Stimulated activated naive B cell treated with anti-CD40 and anti-IgM and Interleukin-4, amounts not matched to agents 10 μg/mL and 1 μg/mL and 100 μg/mL, for 72 hours (primary cell): ENCODE data around the gene SAA1.

Experiments used
- ATAC-seq, 2 donors: fragments of 150-1000 bp; cut with Tn5 transposase; replicated peaks; 2 replicates each; pipeline ENCODE4 v1.10.0; 2021; ENCODE audit warnings: moderate library complexity in 1 of 2
- DNase-seq: peaks from one replicate; pipeline ENCODE4 v3.0.0; 2021
- H3K27ac Mint-ChIP-seq: one replicate; pipeline ENCODE4 v1.8.0; 2022; ENCODE audit warnings: mild to moderate bottlenecking, mixed read lengths
- H3K27me3 Mint-ChIP-seq, 2 donors: one replicate each; pipeline ENCODE4 v1.8.0; 2022; ENCODE audit warnings: mixed read lengths in 2 of 2
- H3K36me3 Mint-ChIP-seq, 2 donors: one replicate each; pipeline ENCODE4 v1.8.0; 2022; ENCODE audit warnings: mixed read lengths in 2 of 2, mild to moderate bottlenecking in 1 of 2
- H3K4me1 Mint-ChIP-seq, 2 donors: one replicate each; pipeline ENCODE4 v1.8.0; 2022; ENCODE audit warnings: mixed read lengths in 2 of 2, mild to moderate bottlenecking in 1 of 2
- H3K4me3 Mint-ChIP-seq, 2 donors: one replicate each; pipeline ENCODE4 v1.8.0; 2022; ENCODE audit warnings: mild to moderate bottlenecking in 2 of 2, mixed read lengths in 2 of 2, moderate library complexity in 1 of 2
- H3K9me3 Mint-ChIP-seq, 2 donors: one replicate each; pipeline ENCODE4 v1.8.0; 2022; ENCODE audit warnings: mixed read lengths in 2 of 2, mild to moderate bottlenecking in 1 of 2

SAA1 gene

DNA sequence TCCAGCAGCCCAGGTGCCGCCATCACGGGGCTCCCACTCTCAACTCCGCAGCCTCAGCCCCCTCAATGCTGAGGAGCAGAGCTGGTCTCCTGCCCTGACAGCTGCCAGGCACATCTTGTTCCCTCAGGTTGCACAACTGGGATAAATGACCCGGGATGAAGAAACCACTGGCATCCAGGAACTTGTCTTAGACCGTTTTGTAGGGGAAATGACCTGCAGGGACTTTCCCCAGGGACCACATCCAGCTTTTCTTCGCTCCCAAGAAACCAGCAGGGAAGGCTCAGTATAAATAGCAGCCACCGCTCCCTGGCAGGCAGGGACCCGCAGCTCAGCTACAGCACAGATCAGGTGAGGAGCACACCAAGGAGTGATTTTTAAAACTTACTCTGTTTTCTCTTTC is at the start of gene SAA1:
SAA1 (plus strand) TSS at position 316 of the 400 bp plus-strand sequence. CDS start 624 bp downstream, outside the sequence.
- Mint-ChIP-seq H3K4me3 (no peak within 1 kb of the TSS), H3K9me3 (no peaks in the 10 kb centered on the region), H3K36me3 (peaks cover 0 to 3% of the 10 kb centered on the region in 2 donors), H3K27me3 (peaks cover 0 to 7% of the 10 kb centered on the region in 2 donors), H3K4me1 (peaks cover 0 to 10% of the 10 kb centered on the region in 2 donors), H3K27ac (no peak within 1 kb of the TSS)
- ATAC-seq: no peak
- no peak for DNase-seq

GRCh38 chr11:18221274-18221876 is 44.7 kb upstream of the SAA1 start:
- Mint-ChIP-seq H3K27me3 (peaks cover 5 to 9% of the 10 kb centered on the region in 2 donors), H3K9me3 (peaks cover 0 to 8% of the 10 kb centered on the region in 2 donors), H3K36me3 (peaks cover 0 to 4% of the 10 kb centered on the region in 2 donors), H3K4me3 (no peak overlapping the region), H3K4me1 (peaks cover 5 to 12% of the 10 kb centered on the region in 2 donors), H3K27ac (no peak overlapping the region)
- DNase-seq (no peak), ATAC-seq (no peak)

DNA sequence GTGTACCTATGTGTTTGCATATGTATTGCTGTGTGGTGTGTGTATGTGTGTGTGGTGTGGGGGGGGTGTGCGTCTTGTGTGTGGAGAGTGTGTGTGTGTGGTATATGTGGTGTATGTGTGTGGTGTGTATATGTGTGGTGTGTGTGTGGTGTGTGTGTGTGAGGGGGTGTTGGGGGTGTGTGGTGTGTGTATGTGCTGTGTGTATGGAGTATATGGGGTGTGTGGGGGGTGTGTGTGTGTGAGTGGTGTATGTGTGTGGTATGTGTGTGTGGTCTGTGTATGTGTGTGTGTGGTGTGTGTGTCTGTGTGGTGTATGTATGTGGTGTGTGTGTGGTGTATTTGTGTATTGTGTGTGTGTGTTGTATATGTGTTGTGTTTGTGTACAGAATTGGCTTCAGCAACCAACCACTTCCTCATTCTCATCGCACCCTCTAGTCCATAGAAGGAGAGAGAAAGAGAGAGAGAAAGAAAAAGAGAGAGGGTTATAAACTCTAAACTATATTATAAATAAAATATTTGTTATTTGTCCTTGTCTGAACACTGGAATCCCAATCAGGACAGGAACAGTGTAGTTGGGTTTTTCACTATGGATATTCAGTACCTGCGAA is 43.1 kb upstream of the SAA1 start:
- Mint-ChIP-seq H3K27ac (no peak overlapping the region), H3K4me3 (no peak overlapping the region), H3K4me1 (peaks cover 6 to 12% of the 10 kb centered on the region in 2 donors), H3K9me3 (peaks cover 0 to 7% of the 10 kb centered on the region in 2 donors), H3K27me3 (peaks cover 4 to 5% of the 10 kb centered on the region in 2 donors), H3K36me3 (peaks cover 0 to 4% of the 10 kb centered on the region in 2 donors)
- DNase-seq (no peak), ATAC-seq (no peak)

DNA sequence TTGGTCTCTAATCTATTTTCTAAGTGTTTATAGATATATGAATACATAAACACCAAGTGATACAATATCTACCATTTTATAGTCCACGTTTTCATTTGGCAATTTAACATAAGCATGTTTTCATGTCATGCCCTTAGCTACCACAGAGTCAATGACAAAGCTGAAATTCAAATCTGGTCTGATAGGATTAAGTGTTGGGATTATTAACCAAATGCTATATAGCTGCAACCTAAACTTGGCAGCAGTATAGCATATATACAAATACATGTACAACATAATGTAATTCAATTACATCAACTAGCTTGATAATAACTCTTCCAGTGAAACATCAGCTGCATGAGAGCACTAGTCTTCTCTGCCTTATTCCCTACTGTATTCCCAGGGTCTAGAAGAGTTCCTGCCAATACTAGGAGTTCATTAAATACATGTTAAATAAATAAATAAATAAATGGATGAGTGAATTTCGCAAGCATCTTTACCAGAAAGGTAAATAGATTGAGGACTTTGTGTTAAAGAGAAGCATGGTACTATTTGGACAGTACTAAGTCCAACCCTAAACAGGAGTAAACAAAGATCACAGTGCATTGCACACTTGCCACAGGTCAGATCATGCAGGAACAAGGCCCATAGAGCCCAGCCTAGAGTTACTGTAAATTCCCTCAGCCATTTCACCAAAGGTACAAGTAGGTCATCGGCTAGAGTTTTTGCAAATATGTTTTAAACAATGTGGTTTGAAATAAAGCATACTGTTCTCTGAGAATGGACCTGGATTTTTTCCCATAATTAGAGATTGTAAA is 42.3 kb upstream of the SAA1 start:
- peaks cover 13 to 19% of the 10 kb centered on the region in 2 donors for H3K4me1 Mint-ChIP-seq
- ATAC-seq: no peak
- DNase-seq: no peak
- peaks cover 3 to 5% of the 10 kb centered on the region in 2 donors for H3K27me3 Mint-ChIP-seq
- peaks cover 4 to 10% of the 10 kb centered on the region in 2 donors for H3K9me3 Mint-ChIP-seq
- no peak overlapping the region for H3K27ac Mint-ChIP-seq
- H3K36me3 Mint-ChIP-seq: peaks cover 0 to 4% of the 10 kb centered on the region in 2 donors
- no peak overlapping the region for H3K4me3 Mint-ChIP-seq

DNA sequence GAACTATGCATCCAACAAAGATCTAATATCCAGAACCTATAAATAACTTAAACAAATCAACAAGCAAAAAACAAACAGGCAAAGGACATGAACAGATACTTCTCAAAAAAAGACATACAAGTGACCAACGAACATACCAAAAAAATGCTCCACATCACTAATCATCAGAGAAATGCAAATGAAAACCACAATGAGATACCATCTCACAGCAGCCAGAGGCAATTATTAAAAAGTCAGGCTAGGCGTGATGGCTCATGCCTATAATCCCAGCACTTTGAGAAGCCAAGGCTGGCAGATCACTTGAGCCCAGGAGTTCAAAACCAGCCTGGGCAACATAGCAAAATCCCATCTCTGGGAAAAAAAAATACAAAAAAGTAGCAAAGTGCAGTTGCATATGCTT is 40.2 kb upstream of the SAA1 start:
- peaks cover 15 to 24% of the 10 kb centered on the region in 2 donors for H3K4me1 Mint-ChIP-seq
- no peak for ATAC-seq
- no peak overlapping the region for H3K4me3 Mint-ChIP-seq
- H3K27ac Mint-ChIP-seq: no peak overlapping the region
- H3K27me3 Mint-ChIP-seq: no peaks in the 10 kb centered on the region
- no peaks in the 10 kb centered on the region for H3K36me3 Mint-ChIP-seq
- no peak for DNase-seq
- peaks cover 4% of the 10 kb centered on the region in 2 donors for H3K9me3 Mint-ChIP-seq

GRCh38 chr11:18229501-18229900 is 36.6 kb upstream of the SAA1 start:
- Mint-ChIP-seq H3K9me3 (peaks cover 4% of the 10 kb centered on the region in 2 donors), H3K27ac (peak overlapping the region; percentile 25), H3K4me1 (peaks cover 11 to 18% of the 10 kb centered on the region in 2 donors), H3K36me3 (no peaks in the 10 kb centered on the region), H3K27me3 (peaks cover 5 to 7% of the 10 kb centered on the region in 2 donors), H3K4me3 (no peak overlapping the region)
- ATAC-seq (peak; percentile 99), DNase-seq (no peak)

DNA sequence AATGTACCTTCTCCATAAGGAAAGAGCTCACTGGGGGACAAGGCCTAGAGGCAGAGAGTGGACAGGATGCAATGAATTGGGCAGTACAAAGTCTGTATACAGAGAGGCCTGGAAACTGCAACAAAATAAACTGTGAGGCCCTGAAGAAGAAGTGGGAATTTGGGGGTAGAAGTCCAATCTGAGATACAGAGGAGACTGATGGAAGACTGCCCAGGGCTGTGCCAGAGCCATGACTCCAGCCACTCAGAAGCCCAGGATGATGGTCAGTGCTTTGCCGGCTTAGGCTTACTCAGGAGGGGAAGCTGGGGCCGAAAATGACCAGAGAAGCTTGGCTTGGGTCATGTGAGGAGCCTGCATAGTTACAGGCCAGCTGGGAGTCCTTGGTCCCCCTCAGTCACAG is 35.2 kb upstream of the SAA1 start:
- H3K27ac Mint-ChIP-seq: peak overlapping the region; percentile 14
- no peak for DNase-seq
- peaks cover 4% of the 10 kb centered on the region in 2 donors for H3K9me3 Mint-ChIP-seq
- H3K27me3 Mint-ChIP-seq: peaks cover 5 to 11% of the 10 kb centered on the region in 2 donors
- no peak for ATAC-seq
- no peak overlapping the region for H3K4me3 Mint-ChIP-seq
- H3K36me3 Mint-ChIP-seq: no peaks in the 10 kb centered on the region
- H3K4me1 Mint-ChIP-seq: peaks cover 11 to 14% of the 10 kb centered on the region in 2 donors

DNA sequence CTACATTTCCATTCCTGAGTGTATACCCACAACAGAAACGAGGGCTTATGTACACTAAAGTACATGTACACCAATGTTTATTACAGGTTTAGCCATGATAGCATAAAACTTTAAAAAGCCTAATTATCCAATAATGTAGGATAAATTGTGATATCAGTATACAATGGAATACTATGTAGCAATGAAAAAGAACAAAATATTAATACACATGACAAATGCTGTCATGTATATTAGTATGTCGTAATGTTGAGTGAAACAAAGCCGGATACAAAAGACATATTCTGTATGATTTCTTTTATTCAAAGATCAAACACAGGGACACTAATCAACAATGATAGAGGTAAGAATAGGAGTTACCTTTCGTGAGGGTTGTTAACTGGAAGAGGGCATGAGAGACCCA is 32.2 kb upstream of the SAA1 start:
- ATAC-seq: no peak
- H3K27ac Mint-ChIP-seq: no peak overlapping the region
- H3K27me3 Mint-ChIP-seq: peaks cover 5 to 24% of the 10 kb centered on the region in 2 donors
- H3K4me1 Mint-ChIP-seq: peaks cover under 1 to 4% of the 10 kb centered on the region in 2 donors
- no peak overlapping the region for H3K4me3 Mint-ChIP-seq
- peaks cover 0 to under 1% of the 10 kb centered on the region in 2 donors for H3K9me3 Mint-ChIP-seq
- H3K36me3 Mint-ChIP-seq: no peaks in the 10 kb centered on the region
- no peak for DNase-seq

- Mint-ChIP-seq H3K27me3 (peaks cover 21 to 31% of the 10 kb centered on the region in 2 donors), H3K4me3 (no peak overlapping the region), H3K27ac (no peak overlapping the region), H3K36me3 (no peaks in the 10 kb centered on the region), H3K4me1 (no peaks in the 10 kb centered on the region), H3K9me3 (peaks cover 0 to under 1% of the 10 kb centered on the region in 2 donors)
- ATAC-seq (no peak), DNase-seq (no peak)
Observed at GRCh38 chr11:18235394-18236334, 30.4 kb upstream of the SAA1 start.

GRCh38 chr11:18236664-18237356 is 29.3 kb upstream of the SAA1 start, which contains the start of gene SAA4:
Gene SAA4 (minus strand): TSS chr11:18236802. CDS start chr11:18235926, 876 bp downstream.
- no peak for ATAC-seq
- DNase-seq: no peak
- no peak within 1 kb of the TSS for H3K27ac Mint-ChIP-seq

DNA sequence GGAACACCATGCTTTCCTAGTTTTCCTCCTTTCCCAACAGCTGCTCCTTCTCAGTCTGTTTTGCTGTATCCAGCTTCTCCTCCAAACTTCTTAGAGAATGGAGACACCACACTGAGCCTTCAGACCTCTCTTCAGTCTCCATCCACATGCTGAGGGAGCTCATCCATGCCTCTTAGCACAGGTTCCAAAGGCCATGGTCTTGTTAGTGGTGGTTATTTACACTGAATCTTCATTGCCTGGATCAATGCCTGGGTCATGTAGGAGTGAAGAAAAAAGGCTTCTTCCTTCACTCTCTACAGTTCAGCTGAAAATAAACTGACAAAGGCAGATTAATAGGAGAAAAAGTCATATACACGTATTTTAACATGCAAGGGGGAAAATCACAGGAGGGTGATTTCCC is 26.4 kb upstream of the SAA1 start:
- no peak overlapping the region for H3K4me3 Mint-ChIP-seq
- H3K4me1 Mint-ChIP-seq: peaks cover 5% of the 10 kb centered on the region in 2 donors
- peaks cover 0 to 4% of the 10 kb centered on the region in 2 donors for H3K9me3 Mint-ChIP-seq
- peaks cover 0 to 1% of the 10 kb centered on the region in 2 donors for H3K36me3 Mint-ChIP-seq
- DNase-seq (no peak), ATAC-seq (no peak)
- H3K27me3 Mint-ChIP-seq: peaks cover 19 to 27% of the 10 kb centered on the region in 2 donors
- no peak overlapping the region for H3K27ac Mint-ChIP-seq

More at GRCh38 chr11:18236664-18237356, 29.3 kb upstream of the SAA1 start, which contains the start of gene SAA4:
- H3K27me3 Mint-ChIP-seq: peaks cover 24 to 34% of the 10 kb centered on the region in 2 donors
- peaks cover 0 to 2% of the 10 kb centered on the region in 2 donors for H3K9me3 Mint-ChIP-seq
- H3K36me3 Mint-ChIP-seq: peaks cover 0 to 1% of the 10 kb centered on the region in 2 donors
- no peaks in the 10 kb centered on the region for H3K4me1 Mint-ChIP-seq
- H3K4me3 Mint-ChIP-seq: no peak within 1 kb of the TSS

GRCh38 chr11:18243783-18244362 is 22.2 kb upstream of the SAA1 start:
- peak in 1 of 2 donors; percentile 44 for ATAC-seq
- Mint-ChIP-seq H3K27me3 (peaks cover 11 to 19% of the 10 kb centered on the region in 2 donors), H3K36me3 (peaks cover 0 to 1% of the 10 kb centered on the region in 2 donors), H3K4me1 (peaks cover 9 to 19% of the 10 kb centered on the region in 2 donors), H3K9me3 (peaks cover 0 to 4% of the 10 kb centered on the region in 2 donors), H3K4me3 (no peak overlapping the region), H3K27ac (peak overlapping the region; percentile 38)
- DNase-seq: peak; percentile 33
